B cell (primary cell): ENCODE measurements around the gene PANK4. TPM values are rescaled to one million over a fixed set of nuclear protein-coding genes. Genes with fewer than 3 reads are reported as not detected.

ENCODE experiments used
- ATAC-seq: fragments of 200-7000 bp; cut with Tn5 transposase; one replicate; pipeline ENCODE4 v1.10.0; 2021; ENCODE audit warnings: low read depth, mild to moderate bottlenecking, moderate number of reproducible peaks, moderate library complexity
- CTCF ChIA-PET: fragments of 350-600 bp; sonication (Branson Sonifier 250); formaldehyde crosslinking; loops from one replicate; lab custom pipeline; 2021; ENCODE audit warnings: antibody characterized with exemption, inconsistent platforms; lab: Charles Lee
- POLR2A ChIA-PET: fragments of 350-600 bp; sonication (Branson Sonifier 250); formaldehyde crosslinking; loops from one replicate; lab custom pipeline; 2021; ENCODE audit warnings: antibody characterized with exemption; lab: Charles Lee
- DNase-seq: peaks from one replicate; pipeline ENCODE4 v3.0.0; 2013
- H2AFZ ChIP-seq: 2 replicates; pipeline ENCODE4 v1.6.1; 2012; ENCODE audit warnings: mild to moderate bottlenecking, low read depth, low read length; ENCODE audit not compliant: insufficient read depth, poor library complexity, severe bottlenecking
- H3K27ac ChIP-seq, 2 donors: 1 replicate in 1 of 2; 2 replicates in 1 of 2; pipeline ENCODE4 v1.5.1; 2012 to 2013; ENCODE audit warnings: low read length in 2 of 2, mild to moderate bottlenecking in 2 of 2, moderate library complexity in 1 of 2
- H3K27me3 ChIP-seq, 4 experiments: fragments of 200-600 bp in 1 of 4; sonication (generic) in 1 of 4; replicated peaks in 1 of 4; 1 replicate in 2 of 4; 2 replicates in 2 of 4; pipeline versions ENCODE4 v1.6.1 to v1.7.0; 2013 to 2016; ENCODE audit warnings: low read length in 3 of 4, mild to moderate bottlenecking in 2 of 4, mixed read lengths in 1 of 4, moderate library complexity in 1 of 4; ENCODE audit not compliant: insufficient read depth in 4 of 4, control insufficient read depth in 3 of 4; ENCODE audit errors: control extremely low read depth in 1 of 4
- H3K36me3 ChIP-seq, 2 experiments: replicated peaks in 1 of 2; 1 replicate in 1 of 2; 2 replicates in 1 of 2; pipeline versions ENCODE4 v1.6.1 to v1.7.1; 2013; ENCODE audit warnings: low read length in 1 of 2; ENCODE audit not compliant: insufficient read depth in 2 of 2, control insufficient read depth in 1 of 2; ENCODE audit errors: control extremely low read depth in 1 of 2, extremely low read depth in 1 of 2
- H3K4me1 ChIP-seq, 2 donors: fragments of 200-600 bp in 1 of 2; sonication (generic) in 1 of 2; 1 replicate in 1 of 2; 2 replicates in 1 of 2; pipeline versions ENCODE4 v1.5.1 to v1.6.1; 2013 to 2017; ENCODE audit warnings: low read length in 2 of 2; ENCODE audit not compliant: control insufficient read depth in 2 of 2, insufficient read depth in 2 of 2
- H3K4me2 ChIP-seq: replicated peaks from 2 replicates; pipeline ENCODE3; 2012; ENCODE audit warnings: mild to moderate bottlenecking, low read depth, low read length; ENCODE audit not compliant: poor library complexity, severe bottlenecking
- H3K4me3 ChIP-seq, 5 experiments: fragments of 200-600 bp in 1 of 5; sonication (generic) in 1 of 5; 1 replicate in 3 of 5; 2 replicates in 2 of 5; pipeline versions ENCODE4 v1.5.1 to v1.7.0; 2011 to 2016; ENCODE audit warnings: low read length in 4 of 5, mild to moderate bottlenecking in 4 of 5, low read depth in 2 of 5, control low read depth in 1 of 5, moderate library complexity in 1 of 5; ENCODE audit not compliant: insufficient read depth in 1 of 5; ENCODE audit errors: control extremely low read depth in 1 of 5, extremely low read depth in 1 of 5
- H3K79me2 ChIP-seq: fragments of 200-600 bp; sonication (generic); one replicate; pipeline ENCODE4 v1.6.0; 2016; ENCODE audit warnings: low read length; ENCODE audit not compliant: control insufficient read depth, insufficient read depth
- H3K9ac ChIP-seq: fragments of 200-600 bp; sonication (generic); 2 replicates; pipeline ENCODE4 v1.6.1; 2017; ENCODE audit warnings: mild to moderate bottlenecking, low read length, moderate library complexity
- H3K9me3 ChIP-seq, 3 donors: one replicate each; pipeline versions ENCODE4 v1.6.1 to v1.7.1; 2013; ENCODE audit warnings: low read length in 2 of 3; ENCODE audit not compliant: control insufficient read depth in 2 of 3, insufficient read depth in 1 of 3; ENCODE audit errors: control extremely low read depth in 1 of 3
- H4K20me1 ChIP-seq: 2 replicates; pipeline ENCODE4 v1.6.0; 2012; ENCODE audit warnings: mild to moderate bottlenecking, low read length; ENCODE audit not compliant: insufficient read depth, control insufficient read depth, poor library complexity, severe bottlenecking
- H3K27ac Mint-ChIP-seq: one replicate; pipeline ENCODE4 v1.8.0; 2021; ENCODE audit warnings: mixed read lengths
- H3K27me3 Mint-ChIP-seq: one replicate; pipeline ENCODE4 v1.8.0; 2021; ENCODE audit warnings: mixed read lengths
- H3K4me1 Mint-ChIP-seq: one replicate; pipeline ENCODE4 v1.8.0; 2021; ENCODE audit warnings: mixed read lengths
- H3K4me3 Mint-ChIP-seq: one replicate; pipeline ENCODE4 v1.8.0; 2021; ENCODE audit warnings: mixed read lengths
- H3K9me3 Mint-ChIP-seq: one replicate; pipeline ENCODE4 v1.8.0; 2022; ENCODE audit warnings: mixed read lengths; ENCODE audit not compliant: insufficient read depth
- EZH2 ChIP-seq: IDR thresholded peaks from 2 replicates; pipeline ENCODE4 v1.6.1; 2012; ENCODE audit warnings: borderline replicate concordance, low read depth, mild to moderate bottlenecking, moderate library complexity, low read length; ENCODE audit not compliant: insufficient read depth, poor library complexity, severe bottlenecking
- WGBS: methylation state at CpG from one replicate; pipeline ENCODE4 v1.1.5; 2013; ENCODE audit warnings: missing lambda C conversion rate; ENCODE audit not compliant: insufficient coverage; 5-methylcytosine and 5-hydroxymethylcytosine counted together
- intact Hi-C: fragments of 100-400 bp; cut with micrococcal nuclease; formaldehyde crosslinking; loops from one replicate; pipeline ENCODE4 v1.10.0; 2022
- polyA plus RNA-seq: library from polyadenylated mRNA; depleted of rRNA; stranded (reverse); fragments of >200 nt; gene quantifications from 2 replicates; pipeline ENCODE4 v1.2.3, GENCODE V29; 2012
- total RNA-seq, 2 donors: library from RNA; stranded (reverse); fragments of 120-200 nt in 1 of 2; gene quantifications; 1 replicate in 1 of 2; 2 replicates in 1 of 2; pipeline versions ENCODE4 v1.2.3 to v1.2.4, GENCODE V29; 2013 to 2022
- TF ChIP-seq, protein P1 (sequence below): fragments of 200-600 bp; IDR thresholded peaks from one replicate; pipeline ENCODE4 v1.8.0; 2022; ENCODE audit warnings: antibody characterized with exemption, mild to moderate bottlenecking

Gene PANK4
- total and polyA plus RNA-seq, 2 donors (not counting 1 experiment from before 2014, with no cell fraction given), result 38.0 to 80.5 TPM

DNA sequence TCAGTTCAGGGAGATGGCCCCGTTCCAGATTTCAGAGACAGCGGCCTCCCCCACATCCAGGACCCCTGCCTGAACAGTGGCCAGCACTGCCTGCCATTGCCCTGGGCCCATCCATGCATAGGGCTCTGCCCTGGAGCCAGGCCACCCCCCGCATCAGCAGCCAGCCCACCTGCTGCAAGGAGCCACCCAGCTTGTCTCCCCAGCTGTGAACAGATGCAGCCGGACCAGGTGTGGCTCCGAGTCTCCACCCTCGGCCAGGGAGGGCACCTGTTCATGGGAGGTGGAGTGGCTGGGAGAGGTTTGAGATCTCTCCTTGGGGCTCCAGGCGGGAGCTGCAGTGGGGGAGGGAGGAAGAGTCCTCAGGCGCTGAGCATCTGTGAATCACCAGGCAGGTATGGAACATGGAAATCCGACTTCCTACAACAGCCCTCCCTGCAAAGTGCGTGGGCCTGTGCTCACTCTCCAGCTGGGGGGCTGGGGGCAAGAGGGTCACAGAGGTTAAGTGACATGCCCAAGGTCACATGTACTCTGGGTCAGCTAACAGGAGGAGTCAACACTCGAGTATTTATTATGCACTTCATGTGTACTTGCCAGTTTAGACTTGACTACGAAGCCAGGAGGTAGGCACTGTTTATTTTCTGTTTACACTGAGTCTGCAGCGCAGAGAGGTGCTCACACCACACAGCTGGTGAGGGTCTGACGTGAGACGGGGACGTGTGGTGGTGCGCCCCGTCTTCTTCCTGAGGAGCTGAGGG is 8.5 kb upstream of the PANK4 start:
- H3K4me3 ChIP-seq, result no peak overlapping the region
- POLR2A ChIA-PET, result no interaction called here
- TF ChIP-seq EZH2, result no peak
- TF ChIP-seq, protein P1, sequence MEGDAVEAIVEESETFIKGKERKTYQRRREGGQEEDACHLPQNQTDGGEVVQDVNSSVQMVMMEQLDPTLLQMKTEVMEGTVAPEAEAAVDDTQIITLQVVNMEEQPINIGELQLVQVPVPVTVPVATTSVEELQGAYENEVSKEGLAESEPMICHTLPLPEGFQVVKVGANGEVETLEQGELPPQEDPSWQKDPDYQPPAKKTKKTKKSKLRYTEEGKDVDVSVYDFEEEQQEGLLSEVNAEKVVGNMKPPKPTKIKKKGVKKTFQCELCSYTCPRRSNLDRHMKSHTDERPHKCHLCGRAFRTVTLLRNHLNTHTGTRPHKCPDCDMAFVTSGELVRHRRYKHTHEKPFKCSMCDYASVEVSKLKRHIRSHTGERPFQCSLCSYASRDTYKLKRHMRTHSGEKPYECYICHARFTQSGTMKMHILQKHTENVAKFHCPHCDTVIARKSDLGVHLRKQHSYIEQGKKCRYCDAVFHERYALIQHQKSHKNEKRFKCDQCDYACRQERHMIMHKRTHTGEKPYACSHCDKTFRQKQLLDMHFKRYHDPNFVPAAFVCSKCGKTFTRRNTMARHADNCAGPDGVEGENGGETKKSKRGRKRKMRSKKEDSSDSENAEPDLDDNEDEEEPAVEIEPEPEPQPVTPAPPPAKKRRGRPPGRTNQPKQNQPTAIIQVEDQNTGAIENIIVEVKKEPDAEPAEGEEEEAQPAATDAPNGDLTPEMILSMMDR, result no peak
- H2AFZ ChIP-seq, result no peak overlapping the region
- CTCF ChIA-PET, result interaction anchor here (0.7 kb wide), 1 partner anchor 11 kb away, joined by 4 read pairs; no protein-coding TSS in a partner anchor
- Mint-ChIP-seq H3K4me3 (no peak overlapping the region), H3K27me3 (peaks cover 15% of the 10 kb centered on the region), H3K9me3 (no peaks in the 10 kb centered on the region), H3K4me1 (peaks cover 7% of the 10 kb centered on the region), H3K27ac (no peak overlapping the region)
- peaks cover 17% of the 10 kb centered on the region for H4K20me1 ChIP-seq
- WGBS, result 63% methylated on average over 15 of the region's 18 CpGs
- H3K27me3 ChIP-seq, result peaks cover 0 to 49% (median 21%) of the 10 kb centered on the region in 4 experiments
- DNase-seq (peak; percentile 9), ATAC-seq (no peak)
- H3K79me2 ChIP-seq, result no peaks in the 10 kb centered on the region
- peaks cover 13 to 15% of the 10 kb centered on the region in 2 donors for H3K4me1 ChIP-seq
- peaks cover 0 to 17% (median 0%) of the 10 kb centered on the region in 3 donors for H3K9me3 ChIP-seq
- H3K27ac ChIP-seq, result no peak overlapping the region
- H3K4me2 ChIP-seq, result no peak overlapping the region
- intact Hi-C loops, result no loop called here
- H3K36me3 ChIP-seq, result no peaks in the 10 kb centered on the region
- H3K9ac ChIP-seq, result no peak overlapping the region

DNA sequence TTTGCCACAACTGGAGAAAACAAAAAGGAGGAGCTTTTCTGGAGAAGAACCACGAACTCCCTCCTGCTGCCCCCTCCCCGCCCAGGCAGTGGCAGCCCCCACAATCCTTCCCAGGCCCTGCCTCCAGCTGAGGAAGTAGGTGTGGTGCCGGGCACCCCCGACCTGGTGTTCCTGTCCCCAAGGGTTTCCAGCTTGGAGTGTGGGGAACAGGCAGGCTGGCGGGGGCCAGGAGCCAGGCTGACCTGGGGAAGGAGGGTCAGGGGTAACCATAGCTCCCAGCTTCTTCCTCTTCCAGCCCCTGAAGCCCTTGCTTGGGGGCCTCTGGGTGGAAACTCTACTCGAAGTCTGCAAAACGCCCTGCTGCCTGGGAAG is 7.9 kb upstream of the PANK4 start:
- 10% methylated on average over 2 of the region's 7 CpGs for WGBS
- Histone ChIP-seq H3K4me2 (no peak overlapping the region), H3K9ac (no peak overlapping the region)

More for the DNA sequence above, 7.9 kb upstream of the PANK4 start:
- DNase-seq (no peak), ATAC-seq (no peak)
- Mint-ChIP-seq H3K4me3 (no peak overlapping the region), H3K4me1 (peaks cover 7% of the 10 kb centered on the region), H3K27ac (no peak overlapping the region), H3K9me3 (no peaks in the 10 kb centered on the region), H3K27me3 (peaks cover 15% of the 10 kb centered on the region)
- H3K36me3 ChIP-seq, result no peaks in the 10 kb centered on the region
- TF ChIP-seq, protein P1, result no peak
- no peak for TF ChIP-seq EZH2
- peaks cover 15% of the 10 kb centered on the region in 2 donors for H3K4me1 ChIP-seq
- no peak overlapping the region for H3K27ac ChIP-seq
- CTCF ChIA-PET, result interaction anchor here (0.7 kb wide), 1 partner anchor 12 kb away, joined by 4 read pairs; no protein-coding TSS in a partner anchor
- peaks cover 0 to 47% (median 22%) of the 10 kb centered on the region in 4 experiments for H3K27me3 ChIP-seq
- H3K4me3 ChIP-seq, result no peak overlapping the region
- peaks cover 17% of the 10 kb centered on the region for H4K20me1 ChIP-seq
- POLR2A ChIA-PET, result no interaction called here
- H3K9me3 ChIP-seq, result peaks cover 0 to 17% (median 0%) of the 10 kb centered on the region in 3 donors
- H3K79me2 ChIP-seq, result no peaks in the 10 kb centered on the region
- intact Hi-C loops, result no loop called here
- H2AFZ ChIP-seq, result no peak overlapping the region
